ENCODE data around the gene STK32C.

STK32C gene

GRCh38 chr10:132209130-132209529, 98.6 kb downstream of the STK32C start:
- Histone ChIP-seq H3K79me1 (ENCODE audit: low read length) (no peaks in the 10 kb centered on the region), H2BK120ac (ENCODE audit: low read depth, low read length) (no peak overlapping the region), H4K5ac (ENCODE audit: low read length) (no peak overlapping the region), H3K23ac (ENCODE audit: low read length) (no peak overlapping the region), H3K27me3 (ENCODE audit: insufficient read depth, low read length, poor library complexity) (no peaks in the 10 kb centered on the region), H3K4me3 (ENCODE audit: low read length) (no peak overlapping the region), H3K36me3 (ENCODE audit: control insufficient read depth, insufficient read depth, low read length) (no peaks in the 10 kb centered on the region), H2BK15ac (replicated peaks; ENCODE audit: low read depth) (no peak overlapping the region), H3K56ac (ENCODE audit: low read length) (no peak overlapping the region), H3K4me1 (ENCODE audit: control insufficient read depth, low read depth, low read length) (no peaks in the 10 kb centered on the region), H3K18ac (ENCODE audit: low read length) (no peak overlapping the region), H3K27ac (ENCODE audit: low read depth, low read length) (no peak overlapping the region), H4K8ac (ENCODE audit: low read depth, low read length) (no peak overlapping the region), H3K4me2 (ENCODE audit: low read length) (no peak overlapping the region), H3K4ac (ENCODE audit: low read depth, low read length) (no peak overlapping the region), H3K9ac (ENCODE audit: low read length) (no peak overlapping the region), H2BK5ac (ENCODE audit: low read length) (no peak overlapping the region), H3K79me2 (ENCODE audit: control insufficient read depth, insufficient read depth, low read length) (no peaks in the 10 kb centered on the region), H2AK5ac (ENCODE audit: low read length) (no peak overlapping the region)
- DNase-seq = no peak
- no CpG with 5 or more reads among the region's 14 CpGs for WGBS (ENCODE audit: extremely low coverage, insufficient coverage, low lambda C conversion rate)

DNA sequence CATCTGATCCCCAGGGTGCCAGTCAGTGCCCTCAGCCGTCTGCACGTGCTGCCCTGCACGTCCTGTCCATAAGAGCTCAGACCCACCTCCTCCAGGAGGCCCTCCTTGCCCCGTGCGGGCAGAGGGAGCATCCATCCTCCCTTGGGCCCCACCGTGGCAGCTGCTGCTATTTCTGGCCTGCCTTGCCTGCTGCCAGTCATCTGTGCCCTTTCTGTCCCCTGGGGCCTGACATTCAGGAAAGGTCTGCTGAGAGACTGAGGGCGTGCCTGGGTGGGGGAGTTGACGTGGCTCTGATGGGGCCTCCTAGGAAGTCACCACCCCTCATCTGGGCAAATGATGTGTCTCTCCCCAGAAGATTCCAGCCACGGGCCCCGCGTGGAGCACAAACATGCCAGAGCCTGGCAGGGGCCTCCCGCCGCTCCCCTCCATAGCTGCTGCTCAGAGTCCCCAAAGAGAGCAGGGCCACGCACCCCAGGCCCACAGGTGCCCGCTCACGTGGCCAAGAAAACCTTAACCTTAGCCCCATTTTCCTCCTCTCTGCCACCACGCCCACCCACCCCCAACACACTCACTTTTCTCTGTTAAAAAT, 99.2 kb downstream of the STK32C start:
- Histone ChIP-seq H3K4ac (ENCODE audit: low read depth, low read length) (no peak overlapping the region), H4K8ac (ENCODE audit: low read depth, low read length) (no peak overlapping the region), H3K4me3 (ENCODE audit: low read length) (no peak overlapping the region), H3K79me1 (ENCODE audit: low read length) (no peaks in the 10 kb centered on the region), H3K4me1 (ENCODE audit: control insufficient read depth, low read depth, low read length) (no peaks in the 10 kb centered on the region), H3K27me3 (ENCODE audit: insufficient read depth, low read length, poor library complexity) (no peaks in the 10 kb centered on the region), H4K5ac (ENCODE audit: low read length) (no peak overlapping the region), H3K23ac (ENCODE audit: low read length) (no peak overlapping the region), H2BK120ac (ENCODE audit: low read depth, low read length) (no peak overlapping the region), H3K27ac (ENCODE audit: low read depth, low read length) (no peak overlapping the region), H3K4me2 (ENCODE audit: low read length) (no peak overlapping the region), H3K79me2 (ENCODE audit: control insufficient read depth, insufficient read depth, low read length) (no peaks in the 10 kb centered on the region), H2AK5ac (ENCODE audit: low read length) (no peak overlapping the region), H3K36me3 (ENCODE audit: control insufficient read depth, insufficient read depth, low read length) (no peaks in the 10 kb centered on the region), H2BK5ac (ENCODE audit: low read length) (no peak overlapping the region), H3K56ac (ENCODE audit: low read length) (no peak overlapping the region), H2BK15ac (replicated peaks; ENCODE audit: low read depth) (no peak overlapping the region), H3K9ac (ENCODE audit: low read length) (no peak overlapping the region), H3K18ac (ENCODE audit: low read length) (no peak overlapping the region)
- DNase-seq = no peak
- WGBS (ENCODE audit: extremely low coverage, insufficient coverage, low lambda C conversion rate) = no CpG with 5 or more reads among the region's 17 CpGs

DNA sequence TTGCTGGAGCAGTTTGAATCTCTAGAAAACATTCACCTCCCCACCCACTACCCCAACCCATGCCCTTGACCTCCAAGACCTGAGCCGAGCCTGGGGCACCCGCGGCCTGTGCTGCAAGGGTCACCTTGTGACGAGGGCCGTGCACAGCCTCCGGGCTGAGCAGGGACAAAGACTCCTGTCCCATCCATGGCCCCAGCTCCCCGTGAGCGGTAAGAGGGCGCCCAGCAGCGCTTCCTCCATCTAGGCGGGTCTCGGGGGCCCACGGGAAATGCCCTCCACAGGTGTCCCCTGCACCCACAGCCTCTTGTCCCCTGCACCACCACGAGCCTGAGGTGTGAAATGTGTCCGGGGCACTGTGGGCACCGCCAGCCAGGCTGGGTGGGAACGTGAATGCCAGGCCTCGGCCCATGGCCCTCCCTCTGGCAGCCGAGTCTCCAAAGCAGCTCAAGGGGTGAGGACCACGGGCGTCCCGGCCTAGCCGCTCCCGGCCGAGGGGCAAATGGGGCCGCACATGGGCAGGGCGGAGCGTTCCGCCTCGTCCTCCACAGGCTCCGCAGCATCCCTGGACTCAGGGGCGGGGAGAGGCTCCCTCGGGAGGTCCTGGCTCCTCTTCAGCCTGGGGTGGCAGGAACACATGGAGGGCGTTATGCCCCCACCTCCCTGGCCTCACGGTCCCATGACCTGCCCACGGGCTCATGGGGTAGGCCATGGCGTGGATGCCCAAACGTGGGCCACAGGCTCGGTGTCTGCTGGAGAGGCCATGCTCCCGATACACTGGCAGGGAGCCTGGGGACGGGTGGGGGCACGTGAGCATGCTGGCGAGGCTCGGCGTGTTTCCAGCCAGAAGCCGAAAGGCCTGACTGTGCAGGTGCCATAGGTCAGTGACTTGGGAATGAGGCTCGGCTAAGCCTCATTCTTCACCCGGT, 100.0 kb downstream of the STK32C start:
- no peak overlapping the region for H2BK5ac ChIP-seq (ENCODE audit: low read length)
- no peak overlapping the region for H2BK120ac ChIP-seq (ENCODE audit: low read depth, low read length)
- no peak overlapping the region for H3K56ac ChIP-seq (ENCODE audit: low read length)
- H3K79me2 ChIP-seq (ENCODE audit: control insufficient read depth, insufficient read depth, low read length) = no peaks in the 10 kb centered on the region
- H3K4me1 ChIP-seq (ENCODE audit: control insufficient read depth, low read depth, low read length) = no peaks in the 10 kb centered on the region
- no peak overlapping the region for H4K8ac ChIP-seq (ENCODE audit: low read depth, low read length)
- no peaks in the 10 kb centered on the region for H3K27me3 ChIP-seq (ENCODE audit: insufficient read depth, low read length, poor library complexity)
- no peaks in the 10 kb centered on the region for H3K36me3 ChIP-seq (ENCODE audit: control insufficient read depth, insufficient read depth, low read length)
- H3K4ac ChIP-seq (ENCODE audit: low read depth, low read length) = no peak overlapping the region
- no CpG with 5 or more reads among the region's 48 CpGs for whole genome bisulfite sequencing (ENCODE audit: extremely low coverage, insufficient coverage, low lambda C conversion rate)
- H3K23ac ChIP-seq (ENCODE audit: low read length) = no peak overlapping the region
- no peak overlapping the region for H3K27ac ChIP-seq (ENCODE audit: low read depth, low read length)
- no peak overlapping the region for H4K5ac ChIP-seq (ENCODE audit: low read length)
- no peak overlapping the region for H3K4me3 ChIP-seq (ENCODE audit: low read length)
- no peak overlapping the region for H3K9ac ChIP-seq (ENCODE audit: low read length)
- H3K18ac ChIP-seq (ENCODE audit: low read length) = no peak overlapping the region
- H3K4me2 ChIP-seq (ENCODE audit: low read length) = no peak overlapping the region
- H3K79me1 ChIP-seq (ENCODE audit: low read length) = no peaks in the 10 kb centered on the region
- no peak overlapping the region for H2BK15ac ChIP-seq (replicated peaks; ENCODE audit: low read depth)
- DNase-seq = no peak
- no peak overlapping the region for H2AK5ac ChIP-seq (ENCODE audit: low read length)

- H3K4ac ChIP-seq (ENCODE audit: low read depth, low read length) = no peak overlapping the region
- no peaks in the 10 kb centered on the region for H3K79me2 ChIP-seq (ENCODE audit: control insufficient read depth, insufficient read depth, low read length)
- no peak overlapping the region for H4K5ac ChIP-seq (ENCODE audit: low read length)
- H2AK5ac ChIP-seq (ENCODE audit: low read length) = no peak overlapping the region
- no peaks in the 10 kb centered on the region for H3K27me3 ChIP-seq (ENCODE audit: insufficient read depth, low read length, poor library complexity)
- DNase-seq = no peak
- H3K23ac ChIP-seq (ENCODE audit: low read length) = no peak overlapping the region
- H2BK15ac ChIP-seq (replicated peaks; ENCODE audit: low read depth) = no peak overlapping the region
- no peak overlapping the region for H3K4me3 ChIP-seq (ENCODE audit: low read length)
- no peak overlapping the region for H3K9ac ChIP-seq (ENCODE audit: low read length)
- no peak overlapping the region for H2BK120ac ChIP-seq (ENCODE audit: low read depth, low read length)
- no peak overlapping the region for H3K56ac ChIP-seq (ENCODE audit: low read length)
- H4K8ac ChIP-seq (ENCODE audit: low read depth, low read length) = no peak overlapping the region
- no peaks in the 10 kb centered on the region for H3K79me1 ChIP-seq (ENCODE audit: low read length)
- no CpG with 5 or more reads among the region's 29 CpGs for WGBS (ENCODE audit: extremely low coverage, insufficient coverage, low lambda C conversion rate)
- no peak overlapping the region for H3K18ac ChIP-seq (ENCODE audit: low read length)
- no peaks in the 10 kb centered on the region for H3K4me1 ChIP-seq (ENCODE audit: control insufficient read depth, low read depth, low read length)
- no peak overlapping the region for H3K4me2 ChIP-seq (ENCODE audit: low read length)
- no peak overlapping the region for H3K27ac ChIP-seq (ENCODE audit: low read depth, low read length)
- H3K36me3 ChIP-seq (ENCODE audit: control insufficient read depth, insufficient read depth, low read length) = no peaks in the 10 kb centered on the region
- no peak overlapping the region for H2BK5ac ChIP-seq (ENCODE audit: low read length)
Measured at GRCh38 chr10:132206806-132207535, 100.8 kb downstream of the STK32C start.

DNA sequence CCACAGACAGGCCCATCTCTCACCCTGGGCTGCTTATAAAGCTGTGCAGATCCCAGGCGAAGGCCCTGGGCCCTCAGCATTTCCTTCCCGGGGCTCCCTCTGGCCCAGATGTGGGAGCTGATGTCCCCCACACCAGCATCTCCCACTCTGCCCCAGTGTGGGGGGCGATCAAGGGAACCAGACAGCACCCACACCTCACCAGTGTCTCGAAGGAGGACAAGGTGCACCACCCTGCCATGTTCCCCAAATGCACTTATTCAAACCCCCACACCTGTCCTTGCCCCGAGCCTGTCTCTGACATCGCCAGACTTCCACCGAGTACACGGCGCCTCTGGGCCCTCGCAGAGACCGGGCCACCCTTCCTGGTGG, 101.4 kb downstream of the STK32C start:
- Histone ChIP-seq H3K79me1 (ENCODE audit: low read length) (no peaks in the 10 kb centered on the region), H3K36me3 (ENCODE audit: control insufficient read depth, insufficient read depth, low read length) (no peaks in the 10 kb centered on the region), H3K27ac (ENCODE audit: low read depth, low read length) (no peak overlapping the region), H3K18ac (ENCODE audit: low read length) (no peak overlapping the region), H3K4me1 (ENCODE audit: control insufficient read depth, low read depth, low read length) (no peaks in the 10 kb centered on the region), H3K9ac (ENCODE audit: low read length) (no peak overlapping the region), H3K4me2 (ENCODE audit: low read length) (no peak overlapping the region), H4K8ac (ENCODE audit: low read depth, low read length) (no peak overlapping the region), H3K56ac (ENCODE audit: low read length) (no peak overlapping the region), H3K27me3 (ENCODE audit: insufficient read depth, low read length, poor library complexity) (no peaks in the 10 kb centered on the region), H4K5ac (ENCODE audit: low read length) (no peak overlapping the region), H2BK5ac (ENCODE audit: low read length) (no peak overlapping the region), H2BK15ac (replicated peaks; ENCODE audit: low read depth) (no peak overlapping the region), H2AK5ac (ENCODE audit: low read length) (no peak overlapping the region), H2BK120ac (ENCODE audit: low read depth, low read length) (no peak overlapping the region), H3K4ac (ENCODE audit: low read depth, low read length) (no peak overlapping the region), H3K23ac (ENCODE audit: low read length) (no peak overlapping the region), H3K79me2 (ENCODE audit: control insufficient read depth, insufficient read depth, low read length) (no peaks in the 10 kb centered on the region), H3K4me3 (ENCODE audit: low read length) (no peak overlapping the region)
- WGBS (ENCODE audit: extremely low coverage, insufficient coverage, low lambda C conversion rate) = no CpG with 5 or more reads among the region's 11 CpGs
- no peak for DNase-seq
